ENCODE results near the gene SLC22A2.

SLC22A2 gene

DNA sequence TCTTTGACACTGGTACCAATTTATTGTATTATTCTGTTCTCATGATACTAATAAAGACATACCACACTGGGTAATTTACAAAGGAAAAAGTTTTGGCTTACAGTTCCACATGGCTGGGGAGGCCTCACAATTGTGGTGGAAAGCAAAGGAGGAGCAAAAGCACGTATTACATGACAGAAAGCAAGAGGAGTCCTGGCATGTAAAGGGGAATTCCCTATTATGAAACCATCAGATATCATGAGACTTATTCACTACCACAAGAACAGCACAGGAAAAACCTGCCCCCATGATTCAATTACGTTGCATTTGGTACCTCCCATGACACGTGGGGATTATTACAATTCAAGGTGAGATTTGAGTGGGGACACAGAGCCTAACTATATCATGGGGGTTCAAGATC is 43.4 kb downstream of the SLC22A2 start:
- Histone ChIP-seq H4K20me1 (ENCODE audit: insufficient read depth, low read length) (no peaks in the 10 kb centered on the region), H3K4me2 (ENCODE audit: insufficient read depth, low read length) (no peak overlapping the region), H3K79me2 (ENCODE audit: insufficient read depth, low read length) (no peaks in the 10 kb centered on the region), H3K9ac (ENCODE audit: low read depth, low read length) (no peak overlapping the region), H3K9me3 (ENCODE audit: insufficient read depth, low read length, severe bottlenecking) (peaks cover 3% of the 10 kb centered on the region), H3K4me3 (ENCODE audit: low read depth in 1 of 2, low read length in 2 of 2) (no peak overlapping the region), H2AFZ (ENCODE audit: low read depth, low read length) (no peak overlapping the region), H3K4me1 (ENCODE audit: insufficient read depth, low read length) (no peaks in the 10 kb centered on the region), H3K27ac (ENCODE audit: low read length) (no peak overlapping the region), H3K27me3 (ENCODE audit: insufficient read depth, low read length, poor library complexity) (no peaks in the 10 kb centered on the region), H3K36me3 (ENCODE audit: insufficient read depth, low read length) (no peaks in the 10 kb centered on the region)
- ATAC-seq (ENCODE audit: insufficient read depth, low read depth) (no peak), DNase-seq (no peak)
- TF ChIP-seq, protein P1, sequence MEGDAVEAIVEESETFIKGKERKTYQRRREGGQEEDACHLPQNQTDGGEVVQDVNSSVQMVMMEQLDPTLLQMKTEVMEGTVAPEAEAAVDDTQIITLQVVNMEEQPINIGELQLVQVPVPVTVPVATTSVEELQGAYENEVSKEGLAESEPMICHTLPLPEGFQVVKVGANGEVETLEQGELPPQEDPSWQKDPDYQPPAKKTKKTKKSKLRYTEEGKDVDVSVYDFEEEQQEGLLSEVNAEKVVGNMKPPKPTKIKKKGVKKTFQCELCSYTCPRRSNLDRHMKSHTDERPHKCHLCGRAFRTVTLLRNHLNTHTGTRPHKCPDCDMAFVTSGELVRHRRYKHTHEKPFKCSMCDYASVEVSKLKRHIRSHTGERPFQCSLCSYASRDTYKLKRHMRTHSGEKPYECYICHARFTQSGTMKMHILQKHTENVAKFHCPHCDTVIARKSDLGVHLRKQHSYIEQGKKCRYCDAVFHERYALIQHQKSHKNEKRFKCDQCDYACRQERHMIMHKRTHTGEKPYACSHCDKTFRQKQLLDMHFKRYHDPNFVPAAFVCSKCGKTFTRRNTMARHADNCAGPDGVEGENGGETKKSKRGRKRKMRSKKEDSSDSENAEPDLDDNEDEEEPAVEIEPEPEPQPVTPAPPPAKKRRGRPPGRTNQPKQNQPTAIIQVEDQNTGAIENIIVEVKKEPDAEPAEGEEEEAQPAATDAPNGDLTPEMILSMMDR (IDR thresholded peaks at IDR 0.05; ENCODE audit: borderline replicate concordance, extremely low read depth, low read length, poor library complexity, severe bottlenecking) = no peak
- no peak for TF ChIP-seq EZH2 (IDR thresholded peaks at IDR 0.05; ENCODE audit: borderline replicate concordance, low read depth, low read length, severe bottlenecking)

- H3K27ac ChIP-seq (ENCODE audit: low read length) = no peak overlapping the region
- no peaks in the 10 kb centered on the region for H4K20me1 ChIP-seq (ENCODE audit: insufficient read depth, low read length)
- H3K4me3 ChIP-seq (ENCODE audit: low read depth in 1 of 2, low read length in 2 of 2) = no peak overlapping the region
- H3K4me2 ChIP-seq (ENCODE audit: insufficient read depth, low read length) = no peak overlapping the region
- H3K9me3 ChIP-seq (ENCODE audit: insufficient read depth, low read length, severe bottlenecking) = no peaks in the 10 kb centered on the region
- H3K4me1 ChIP-seq (ENCODE audit: insufficient read depth, low read length) = no peaks in the 10 kb centered on the region
- H3K27me3 ChIP-seq (ENCODE audit: insufficient read depth, low read length, poor library complexity) = no peaks in the 10 kb centered on the region
- no peak for ATAC-seq (ENCODE audit: insufficient read depth, low read depth)
- no peaks in the 10 kb centered on the region for H3K36me3 ChIP-seq (ENCODE audit: insufficient read depth, low read length)
- no peak overlapping the region for H3K9ac ChIP-seq (ENCODE audit: low read depth, low read length)
- TF ChIP-seq, protein P1 (IDR thresholded peaks at IDR 0.05; ENCODE audit: borderline replicate concordance, extremely low read depth, low read length, poor library complexity, severe bottlenecking) = no peak
- no peak for TF ChIP-seq EZH2 (IDR thresholded peaks at IDR 0.05; ENCODE audit: borderline replicate concordance, low read depth, low read length, severe bottlenecking)
- H3K79me2 ChIP-seq (ENCODE audit: insufficient read depth, low read length) = no peaks in the 10 kb centered on the region
- no peak for DNase-seq
- no peak overlapping the region for H2AFZ ChIP-seq (ENCODE audit: low read depth, low read length)
Measured at GRCh38 chr6:160207618-160208017, 51.0 kb downstream of the SLC22A2 start.

GRCh38 chr6:160204710-160205109 is 53.9 kb downstream of the SLC22A2 start:
- Histone ChIP-seq H3K27me3 (ENCODE audit: insufficient read depth, low read length, poor library complexity) (no peaks in the 10 kb centered on the region), H2AFZ (ENCODE audit: low read depth, low read length) (no peak overlapping the region), H3K27ac (ENCODE audit: low read length) (no peak overlapping the region)

More at GRCh38 chr6:160204710-160205109, 53.9 kb downstream of the SLC22A2 start:
- DNase-seq = no peak
- no peak for ATAC-seq (ENCODE audit: insufficient read depth, low read depth)
- no peak overlapping the region for H3K9ac ChIP-seq (ENCODE audit: low read depth, low read length)
- H3K36me3 ChIP-seq (ENCODE audit: insufficient read depth, low read length) = no peaks in the 10 kb centered on the region
- H3K9me3 ChIP-seq (ENCODE audit: insufficient read depth, low read length, severe bottlenecking) = no peaks in the 10 kb centered on the region
- H3K4me1 ChIP-seq (ENCODE audit: insufficient read depth, low read length) = no peaks in the 10 kb centered on the region
- no peak overlapping the region for H3K4me3 ChIP-seq (ENCODE audit: low read depth in 1 of 2, low read length in 2 of 2)
- H3K4me2 ChIP-seq (ENCODE audit: insufficient read depth, low read length) = no peak overlapping the region
- TF ChIP-seq EZH2 (IDR thresholded peaks at IDR 0.05; ENCODE audit: borderline replicate concordance, low read depth, low read length, severe bottlenecking) = no peak
- TF ChIP-seq, protein P1 (IDR thresholded peaks at IDR 0.05; ENCODE audit: borderline replicate concordance, extremely low read depth, low read length, poor library complexity, severe bottlenecking) = no peak
- H3K79me2 ChIP-seq (ENCODE audit: insufficient read depth, low read length) = no peaks in the 10 kb centered on the region
- no peaks in the 10 kb centered on the region for H4K20me1 ChIP-seq (ENCODE audit: insufficient read depth, low read length)

Data from DND-41 (cell line).